Stomach (tissue), 9 donors: ENCODE results near the gene SYVN1. TPM values are rescaled to one million over a fixed set of nuclear protein-coding genes. Genes with fewer than 3 reads are reported as not detected.

Experiments used
- DNase-seq, 2 donors: peaks; one replicate each; pipeline versions ENCODE4 v3.0.0 to v3.0.0-alpha.2; 2013 to 2019
- H3K27ac ChIP-seq, 5 donors: fragments of 200-600 bp in 4 of 5; sonication (generic) in 4 of 5; one replicate each; pipeline ENCODE4 v1.5.1; 2013 to 2019; ENCODE audit warnings: mild to moderate bottlenecking in 1 of 5, moderate library complexity in 1 of 5
- H3K27me3 ChIP-seq, 3 donors: fragments of 200-600 bp; sonication (generic); one replicate each; pipeline ENCODE4 v1.5.1; 2017 to 2019; ENCODE audit warnings: mixed run types in 1 of 3
- H3K36me3 ChIP-seq, 4 donors: fragments of 200-600 bp; sonication (generic); 1 replicate in 3 of 4; 2 replicates in 1 of 4; pipeline ENCODE4 v1.5.1; 2016 to 2019
- H3K4me1 ChIP-seq, 4 donors: fragments of 200-600 bp; sonication (generic); one replicate each; pipeline ENCODE4 v1.5.1; 2016 to 2019
- H3K4me3 ChIP-seq, 4 donors: fragments of 200-600 bp; sonication (generic) in 3 of 4; one replicate each; pipeline ENCODE4 v1.5.1; 2016 to 2019; ENCODE audit warnings: mild to moderate bottlenecking in 1 of 4
- H3K9me3 ChIP-seq, 4 donors: fragments of 200-600 bp; sonication (generic); one replicate each; pipeline ENCODE4 v1.5.1; 2016 to 2019
- CTCF ChIP-seq, 7 experiments: fragments of 450-650 bp in 4 of 7; fragments of 200-600 bp in 3 of 7; sonication (generic) in 3 of 7; IDR thresholded peaks; one replicate each; pipeline ENCODE4 v1.5.1; 2016 to 2019; ENCODE audit warnings: antibody characterized with exemption in 7 of 7, control low read depth in 2 of 7, mild to moderate bottlenecking in 1 of 7
- EP300 ChIP-seq: sonication (generic); formaldehyde crosslinking; IDR thresholded peaks from one replicate; pipeline ENCODE4 v1.6.1; 2017; ENCODE audit warnings: antibody characterized with exemption
- POLR2A ChIP-seq, 4 donors: fragments of 450-650 bp; IDR thresholded peaks; one replicate each; pipeline ENCODE4 v1.6.1; 2016; ENCODE audit warnings: antibody characterized with exemption in 4 of 4, control low read depth in 2 of 4, mild to moderate bottlenecking in 1 of 4, moderate library complexity in 1 of 4
- POLR2AphosphoS5 ChIP-seq, 3 donors: sonication (generic); formaldehyde crosslinking; IDR thresholded peaks; one replicate each; pipeline ENCODE4 v1.6.1; 2016; ENCODE audit warnings: antibody characterized with exemption in 3 of 3
- WGBS, 5 donors: extraction: QIAGEN DNeasy Blood & Tissue Kit in 3 of 5; methylation state at CpG; one replicate each; pipeline versions ENCODE4 v1.1.5 to v1.1.7; 2013 to 2018; 5-methylcytosine and 5-hydroxymethylcytosine counted together
- intact Hi-C: fragments of 100-400 bp; cut with DNase I; formaldehyde crosslinking; loops from one replicate; pipeline ENCODE4 v1.15.1; 2023; ENCODE audit warnings: low total_unique reads
- polyA plus RNA-seq, 3 donors: library from polyadenylated mRNA; stranded (reverse); fragments of 200-250 nt; gene quantifications; one replicate each; pipeline ENCODE4 v1.2.3, GENCODE V29; 2013
- total RNA-seq, 5 donors: library from RNA; depleted of rRNA; stranded (reverse); fragments of >200 nt; gene quantifications; one replicate each; pipeline versions ENCODE4 v1.1.0 to v1.2.3, GENCODE V29; 2014 to 2016
- donor health status: healthy with polysubstance abuse.
- donor health status: Bipolar disorder and iron deficiency.
- donor health status: healthy.

SYVN1 gene
- total and polyA plus RNA-seq, 8 donors: 7.2 to 75.3 (median 28.8) TPM

GRCh38 chr11:65110354-65110861 is 23.9 kb downstream of the SYVN1 start:
- intact Hi-C loops: no loop called here
- Histone ChIP-seq H3K4me1 (peaks cover 31 to 62% (median 56%) of the 10 kb centered on the region in 4 donors), H3K36me3 (peaks cover 24 to 41% (median 38%) of the 10 kb centered on the region in 4 donors), H3K9me3 (no peaks in the 10 kb centered on the region), H3K4me3 (no peak overlapping the region), H3K27ac (peak overlapping the region; percentile 4 to 84 (median 74)), H3K27me3 (peaks cover 0 to 4% (median 0%) of the 10 kb centered on the region in 3 donors)
- 8 to 11% (median 9%) methylated on average over 12 to 18 of the region's 18 CpGs for WGBS, 5 donors
- TF ChIP-seq POLR2AphosphoS5 (IDR thresholded peaks at IDR 0.05): peak in 1 of 3 donors; percentile 48
- peak in 6 of 7 experiments; percentile 85 to 100 (median 100) for TF ChIP-seq CTCF (IDR thresholded peaks at IDR 0.05)
- no peak for TF ChIP-seq POLR2A (IDR thresholded peaks at IDR 0.05)
- no peak for TF ChIP-seq EP300
- peak; percentile 93 for DNase-seq

GRCh38 chr11:65109231-65110198 is 24.8 kb downstream of the SYVN1 start:
- WGBS, 5 donors: 74 to 90% (median 89%) methylated on average over 18 to 36 of the region's 36 CpGs
- peaks cover 31 to 68% (median 60%) of the 10 kb centered on the region in 4 donors for H3K4me1 ChIP-seq
- H3K9me3 ChIP-seq: no peaks in the 10 kb centered on the region
- no peak for TF ChIP-seq POLR2AphosphoS5 (IDR thresholded peaks at IDR 0.05)
- no peak for TF ChIP-seq CTCF (IDR thresholded peaks at IDR 0.05)
- TF ChIP-seq POLR2A (IDR thresholded peaks at IDR 0.05): no peak
- TF ChIP-seq EP300: no peak
- DNase-seq: no peak
- H3K27ac ChIP-seq: peak overlapping the region in 3 of 5 donors; percentile 1 to 84 (median 21)
- no peak overlapping the region for H3K4me3 ChIP-seq
- H3K36me3 ChIP-seq: peaks cover 24 to 43% (median 41%) of the 10 kb centered on the region in 4 donors
- peaks cover 0 to 4% (median 0%) of the 10 kb centered on the region in 3 donors for H3K27me3 ChIP-seq
- intact Hi-C loops: no loop called here

- Histone ChIP-seq H3K9me3 (no peaks in the 10 kb centered on the region), H3K4me1 (peaks cover 35 to 72% (median 67%) of the 10 kb centered on the region in 4 donors), H3K27me3 (peaks cover 0 to 4% (median 0%) of the 10 kb centered on the region in 3 donors), H3K36me3 (peaks cover 24 to 43% (median 41%) of the 10 kb centered on the region in 4 donors), H3K27ac (peak overlapping the region; percentile 24 to 54 (median 39)), H3K4me3 (peak overlapping the region in 1 of 4 donors; percentile 15)
- WGBS, 5 donors: 79 to 90% (median 87%) methylated on average over 18 to 38 of the region's 38 CpGs
- intact Hi-C loops: no loop called here
- peak in 1 of 2 donors; percentile 80 for DNase-seq
- peak in 1 of 3 donors; percentile 48 for TF ChIP-seq POLR2AphosphoS5 (IDR thresholded peaks at IDR 0.05)
- TF ChIP-seq EP300: no peak
- no peak for TF ChIP-seq CTCF (IDR thresholded peaks at IDR 0.05)
- no peak for TF ChIP-seq POLR2A (IDR thresholded peaks at IDR 0.05)
These were observed 25.7 kb downstream of the SYVN1 start for GRCh38 chr11:65108469-65109123.
